22Rv1 (cell line): ENCODE measurements around the gene ANXA2R.
A peak's percentile ranks its signal among the peaks of the same experiment; 100 is the strongest.
"Not testable (repeated sequence)": the region's sequence is repeated elsewhere in the genome, so short reads cannot be mapped to it uniquely, and the experiment has no call there.

Experiments used
- H3K27ac ChIP-seq: fragments of 450-650 bp; 2 replicates; pipeline ENCODE4 v1.5.1; 2017
- CTCF ChIP-seq: fragments of 450-650 bp; IDR thresholded peaks from 2 replicates; pipeline ENCODE4 v1.5.1; 2017; ENCODE audit warnings: mild to moderate bottlenecking
- ZFX ChIP-seq: fragments of 450-650 bp; IDR thresholded peaks from 2 replicates; pipeline ENCODE4 v1.6.1; 2017; ENCODE audit warnings: antibody characterized with exemption, borderline replicate concordance

ANXA2R gene

GRCh38 chr5:43034591-43034968 lies 5.5 kb downstream of the ANXA2R start:
- no peak for TF ChIP-seq CTCF
- TF ChIP-seq ZFX, result no peak
- H3K27ac ChIP-seq, result no peak overlapping the region

- TF ChIP-seq CTCF (no peak), ZFX (no peak)
- no peak overlapping the region for H3K27ac ChIP-seq
Observed at GRCh38 chr5:43033841-43034590, 6.1 kb downstream of the ANXA2R start.

- H3K27ac ChIP-seq, result no peak overlapping the region
- no peak for TF ChIP-seq ZFX
- no peak for TF ChIP-seq CTCF
Observed at GRCh38 chr5:43027054-43027785, 12.9 kb downstream of the ANXA2R start.

- not testable (repeated sequence) for H3K27ac ChIP-seq
Observed at GRCh38 chr5:43025184-43025950, 14.8 kb downstream of the ANXA2R start.

- no peak for TF ChIP-seq CTCF
- no peak for TF ChIP-seq ZFX
- no peak overlapping the region for H3K27ac ChIP-seq
Observed at GRCh38 chr5:43024217-43024616, 15.9 kb downstream of the ANXA2R start.

GRCh38 chr5:43021151-43021550 lies 19.0 kb downstream of the ANXA2R start:
- TF ChIP-seq ZFX (no peak), CTCF (no peak)
- H3K27ac ChIP-seq, result peak overlapping the region; percentile 99

GRCh38 chr5:43020399-43020746 lies 19.7 kb downstream of the ANXA2R start:
- peak overlapping the region; percentile 99 for H3K27ac ChIP-seq
- no peak for TF ChIP-seq ZFX
- peak; percentile 38; the same call in 1 of the 2 replicates for TF ChIP-seq CTCF
